Mucosa of gallbladder (tissue), 1 donor: Measurements from ENCODE around the gene FRMD3. TPM values are rescaled to one million over a fixed set of nuclear protein-coding genes. Genes with fewer than 3 reads are reported as not detected.

Experiments
- DNase-seq: peaks from one replicate; pipeline ENCODE4 v3.0.0-alpha.2; 2020; ENCODE audit warnings: low spot score
- total RNA-seq: library from RNA; stranded (reverse); gene quantifications from one replicate; pipeline ENCODE4 v1.2.1, GENCODE V29; 2021
- donor health status: DM: no; HTN: no; CAD: no.

Gene FRMD3
- total RNA-seq, 1 donor from 2014 or later = 3.6 TPM

- DNase-seq = no peak
Observed at GRCh38 chr9:83473488-83473971, 64.7 kb downstream of the FRMD3 start.

GRCh38 chr9:83472764-83473163 lies 65.4 kb downstream of the FRMD3 start:
- DNase-seq = no peak

GRCh38 chr9:83472221-83472665 lies 66.0 kb downstream of the FRMD3 start:
- peak; percentile 23 for DNase-seq

GRCh38 chr9:83471241-83471640 lies 67.0 kb downstream of the FRMD3 start:
- DNase-seq = no peak

- DNase-seq = no peak
Observed at GRCh38 chr9:83469722-83470121, 68.5 kb downstream of the FRMD3 start.

- no peak for DNase-seq
Observed at GRCh38 chr9:83468821-83469220, 69.4 kb downstream of the FRMD3 start.

- no peak for DNase-seq
Observed at GRCh38 chr9:83466877-83467276, 71.3 kb downstream of the FRMD3 start.

- no peak for DNase-seq
Observed at GRCh38 chr9:83466351-83466750, 71.8 kb downstream of the FRMD3 start.

- DNase-seq = no peak
Observed at GRCh38 chr9:83459830-83460229, 78.4 kb downstream of the FRMD3 start.

- DNase-seq = no peak
Observed at GRCh38 chr9:83458530-83458929, 79.7 kb downstream of the FRMD3 start.

- no peak for DNase-seq
Observed at GRCh38 chr9:83457005-83457404, 81.2 kb downstream of the FRMD3 start.

- no peak for DNase-seq
Observed at GRCh38 chr9:83456226-83456625, 82.0 kb downstream of the FRMD3 start.

GRCh38 chr9:83454076-83454475 lies 84.1 kb downstream of the FRMD3 start:
- no peak for DNase-seq

- DNase-seq = no peak
Observed at GRCh38 chr9:83451308-83451707, 86.9 kb downstream of the FRMD3 start.

GRCh38 chr9:83449983-83450382 lies 88.2 kb downstream of the FRMD3 start:
- no peak for DNase-seq

GRCh38 chr9:83449166-83449565 lies 89.0 kb downstream of the FRMD3 start:
- no peak for DNase-seq

- no peak for DNase-seq
Observed at GRCh38 chr9:83448626-83449025, 89.6 kb downstream of the FRMD3 start.

- DNase-seq = no peak
Observed at GRCh38 chr9:83447351-83447750, 90.8 kb downstream of the FRMD3 start.

- DNase-seq = no peak
Observed at GRCh38 chr9:83445703-83446265, 92.4 kb downstream of the FRMD3 start.

GRCh38 chr9:83444110-83444509 lies 94.1 kb downstream of the FRMD3 start:
- no peak for DNase-seq

GRCh38 chr9:83441390-83441789 lies 96.8 kb downstream of the FRMD3 start:
- DNase-seq = no peak

GRCh38 chr9:83440641-83441040 lies 97.6 kb downstream of the FRMD3 start:
- DNase-seq = no peak

GRCh38 chr9:83435301-83435700 lies 102.9 kb downstream of the FRMD3 start:
- DNase-seq = no peak

GRCh38 chr9:83434254-83434653 lies 103.9 kb downstream of the FRMD3 start:
- DNase-seq = no peak
